Right cardiac atrium (tissue), 5 donors: ENCODE results near the gene RANBP3L. TPM values are rescaled to one million over a fixed set of nuclear protein-coding genes. Genes with fewer than 3 reads are reported as not detected.
"Not testable (repeated sequence)": the region's sequence is repeated elsewhere in the genome, so short reads cannot be mapped to it uniquely, and the experiment has no call there.

Experiments
- ATAC-seq, 2 donors: fragments of 200-7000 bp; cut with Tn5 transposase; one replicate each; pipeline versions ENCODE4 v1.8.0 to v1.9.1; 2020; ENCODE audit warnings: moderate library complexity in 2 of 2, mild to moderate bottlenecking in 1 of 2
- DNase-seq, 3 donors: peaks; one replicate each; pipeline ENCODE4 v3.0.0-alpha.2; 2020
- H3K27ac ChIP-seq: one replicate; pipeline ENCODE4 v1.5.1; 2013; ENCODE audit warnings: mild to moderate bottlenecking, low read length, control low read depth, moderate library complexity
- H3K27me3 ChIP-seq: one replicate; pipeline ENCODE4 v1.6.1; 2013; ENCODE audit not compliant: control insufficient read depth, insufficient read depth
- H3K4me1 ChIP-seq: one replicate; pipeline ENCODE4 v1.6.1; 2013; ENCODE audit warnings: low read length; ENCODE audit not compliant: control insufficient read depth, insufficient read depth
- H3K4me3 ChIP-seq: one replicate; pipeline ENCODE4 v1.5.1; 2013; ENCODE audit warnings: low read length, control low read depth
- H3K9me3 ChIP-seq: one replicate; pipeline ENCODE4 v1.6.1; 2013; ENCODE audit warnings: low read length; ENCODE audit not compliant: control insufficient read depth
- WGBS: extraction: QIAGEN DNeasy Blood & Tissue Kit; methylation state at CpG from one replicate; pipeline ENCODE4 v1.1.7; 2013; 5-methylcytosine and 5-hydroxymethylcytosine counted together
- intact Hi-C, 4 donors: fragments of 100-400 bp; cut with DNase I; formaldehyde crosslinking; loops; one replicate each; pipeline versions ENCODE4 v1.11.0 to v1.14.0; 2022 to 2023
- polyA plus RNA-seq: library from polyadenylated mRNA; stranded (reverse); fragments of 200-250 nt; gene quantifications from one replicate; pipeline ENCODE4 v1.2.3, GENCODE V29; 2013
- total RNA-seq, 4 donors: library from RNA; stranded (reverse); fragmentation: NEBNext Ultra II Directional; extraction: Animal tissue kit (Norgen Biotek cat#: 25700); gene quantifications; one replicate each; pipeline ENCODE4 v1.2.1, GENCODE V29; 2021
- donor health status: healthy with polysubstance abuse.
- donor health status: DM: no; HTN: yes; CAD: no.
- donor health status: DM: no; HTN: no; CAD: no.
- donor health status: DM: no; HTN: yes; CAD: no; lungs with severe emphysema.
- donor health status: DM: yes; HTN: yes; CAD: no.

RANBP3L gene
- total and polyA plus RNA-seq, 5 donors = 0.58 to 2.7 (median 1.2) TPM

DNA sequence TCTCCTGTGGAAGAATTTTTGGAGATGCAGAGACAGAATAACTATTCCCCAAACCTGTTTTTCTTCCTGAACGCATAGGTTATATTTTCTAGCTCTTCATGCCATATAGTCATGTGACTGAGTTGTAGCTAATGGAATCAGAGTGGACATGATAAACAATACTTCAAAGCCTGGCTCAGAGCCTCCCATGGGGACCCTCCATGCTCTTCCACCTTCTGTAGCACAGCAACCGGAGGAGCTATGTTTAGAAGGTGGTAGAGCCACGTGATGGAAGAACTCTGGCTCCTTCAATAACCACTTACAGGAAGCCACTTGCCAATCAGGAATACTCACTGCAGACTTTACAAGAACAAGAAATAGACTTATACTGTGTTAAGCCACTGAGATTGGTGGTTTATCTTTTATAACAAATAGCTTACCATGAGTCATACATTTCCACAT lies 99.2 kb downstream of the RANBP3L start:
- H3K4me1 ChIP-seq = no peaks in the 10 kb centered on the region
- ATAC-seq = peak; percentile 73 to 85
- no peak overlapping the region for H3K27ac ChIP-seq
- DNase-seq = no peak
- H3K27me3 ChIP-seq = no peaks in the 10 kb centered on the region
- intact Hi-C loops = no loop called here
- WGBS = 35% methylated on average over 3 of the region's 3 CpGs
- no peaks in the 10 kb centered on the region for H3K9me3 ChIP-seq
- no peak overlapping the region for H3K4me3 ChIP-seq

DNA sequence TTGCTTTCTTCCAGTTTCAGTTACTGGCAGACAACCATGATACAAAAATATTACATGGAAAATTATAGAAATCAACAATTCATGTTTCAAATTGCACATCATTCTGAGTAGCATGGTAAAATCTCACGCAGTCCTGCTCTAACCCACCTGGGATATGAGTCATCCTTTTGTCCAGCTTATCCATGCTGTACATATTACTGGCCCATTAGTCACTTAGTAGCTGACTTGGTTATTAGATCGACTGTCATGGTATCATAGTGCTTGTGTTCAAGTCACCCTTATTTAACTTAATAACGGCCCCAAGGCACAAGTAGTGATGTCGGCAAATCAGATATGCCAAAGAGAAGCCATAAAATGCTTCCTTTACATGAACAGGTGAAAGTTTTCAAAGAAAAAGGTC lies 101.2 kb downstream of the RANBP3L start:
- Histone ChIP-seq H3K4me3 (no peak overlapping the region), H3K27ac (no peak overlapping the region), H3K27me3 (no peaks in the 10 kb centered on the region), H3K9me3 (no peaks in the 10 kb centered on the region), H3K4me1 (no peaks in the 10 kb centered on the region)
- DNase-seq (no peak), ATAC-seq (no peak)
- intact Hi-C loops = no loop called here
- 81% methylated on average over 4 of the region's 4 CpGs for WGBS

DNA sequence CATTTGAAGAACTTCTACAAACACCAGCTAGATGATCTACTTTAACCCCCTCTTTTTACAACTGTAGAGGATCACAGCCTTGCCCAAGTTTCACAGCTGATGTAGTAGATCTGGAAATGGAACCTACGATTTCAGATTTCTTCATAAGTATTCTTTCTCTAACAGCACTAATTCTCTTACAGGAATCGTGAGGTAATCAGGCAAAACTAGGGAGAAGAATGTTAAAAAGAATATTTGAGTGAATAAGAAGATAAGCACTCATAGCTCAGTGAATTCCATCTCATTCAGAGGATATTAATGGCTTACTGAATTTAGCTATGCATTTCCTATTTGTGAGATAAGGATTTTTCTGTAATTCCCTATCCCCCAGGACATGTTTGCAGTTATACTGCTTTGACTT lies 102.1 kb downstream of the RANBP3L start:
- no peak overlapping the region for H3K27ac ChIP-seq
- DNase-seq = no peak
- WGBS = 59% methylated on average over 2 of the region's 2 CpGs
- H3K27me3 ChIP-seq = no peaks in the 10 kb centered on the region
- H3K9me3 ChIP-seq = no peaks in the 10 kb centered on the region
- intact Hi-C loops = no loop called here
- no peaks in the 10 kb centered on the region for H3K4me1 ChIP-seq
- ATAC-seq = no peak
- no peak overlapping the region for H3K4me3 ChIP-seq

DNA sequence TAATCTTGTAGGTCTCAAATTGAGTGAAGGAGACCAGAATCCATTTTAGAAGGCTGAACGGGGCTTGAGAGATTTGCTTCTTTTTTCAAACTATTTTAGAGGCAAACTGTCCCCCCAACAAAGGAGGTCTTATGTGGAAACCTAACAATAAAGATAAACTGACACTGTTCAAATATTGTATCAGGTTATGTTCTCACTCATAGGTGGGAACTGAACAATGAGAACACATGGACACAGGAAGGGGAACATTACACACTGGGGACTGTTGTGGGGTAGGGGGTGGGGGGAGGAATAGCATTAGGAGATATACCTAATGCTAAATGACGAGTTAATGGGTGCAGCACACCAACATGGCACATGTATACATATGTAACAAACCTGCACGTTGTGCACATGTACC lies 102.9 kb downstream of the RANBP3L start:
- DNase-seq, ATAC-seq, H3K27ac ChIP-seq, intact Hi-C loops, H3K4me3 ChIP-seq, H3K4me1 ChIP-seq, H3K27me3 ChIP-seq, H3K9me3 ChIP-seq: not testable (repeated sequence)
- 80% methylated on average over 2 of the region's 3 CpGs for WGBS

Other genes starting within 250 kb of the RANBP3L start
- not detected for gene UGT3A2, start 235.0 kb downstream of the RANBP3L start, total RNA-seq
- gene UGT3A2, start 235.0 kb downstream of the RANBP3L start, polyA plus RNA-seq = 0.05 TPM
- gene LMBRD2, start 150.0 kb downstream of the RANBP3L start, total RNA-seq = 10 to 100 TPM; 10.9 to 13.7 (median 13.0) TPM
- 4.2 TPM for gene LMBRD2, start 150.0 kb downstream of the RANBP3L start, polyA plus RNA-seq
- 1 to 10 TPM; 6.5 to 7.9 (median 7.1) TPM for gene SKP2, start 149.8 kb downstream of the RANBP3L start, total RNA-seq
- 1.9 TPM for gene SKP2, start 149.8 kb downstream of the RANBP3L start, polyA plus RNA-seq
- 10 to 100 TPM; 31.2 to 34.9 (median 32.6) TPM for gene NADK2, start 60.0 kb downstream of the RANBP3L start, total RNA-seq
- gene NADK2, start 60.0 kb downstream of the RANBP3L start, polyA plus RNA-seq = 12.8 TPM